Osteoblast (primary cell): Measurements from ENCODE around the gene SCAF1. TPM values are rescaled to one million over a fixed set of nuclear protein-coding genes. Genes with fewer than 3 reads are reported as not detected.

Experiments
- DNase-seq: peaks from one replicate; pipeline ENCODE4 v3.0.0; 2011; ENCODE audit warnings: low spot score, mixed read lengths; ENCODE audit not compliant: insufficient read length; ENCODE audit errors: missing footprints
- H2AFZ ChIP-seq: 2 replicates; pipeline ENCODE4 v1.6.0; 2011; ENCODE audit warnings: mild to moderate bottlenecking, low read length
- H3K27ac ChIP-seq: 2 replicates; pipeline ENCODE4 v1.5.1; 2011; ENCODE audit warnings: mild to moderate bottlenecking, low read depth, low read length, moderate library complexity
- H3K27me3 ChIP-seq: 2 replicates; pipeline ENCODE4 v1.6.0; 2012; ENCODE audit warnings: mild to moderate bottlenecking, control low read depth, inconsistent platforms, low read length, moderate library complexity; ENCODE audit not compliant: insufficient read depth
- H3K36me3 ChIP-seq: 2 replicates; pipeline ENCODE4 v1.5.1; 2011; ENCODE audit warnings: mild to moderate bottlenecking, low read length, control low read depth, moderate library complexity; ENCODE audit not compliant: insufficient read depth
- H3K4me1 ChIP-seq: 2 replicates; pipeline ENCODE4 v1.5.1; 2011; ENCODE audit warnings: mild to moderate bottlenecking, low read length, control low read depth, moderate library complexity; ENCODE audit not compliant: insufficient read depth
- H3K4me2 ChIP-seq: 2 replicates; pipeline ENCODE4 v1.6.0; 2011; ENCODE audit warnings: mild to moderate bottlenecking, low read length; ENCODE audit not compliant: insufficient read depth
- H3K4me3 ChIP-seq: fragments of 200-600 bp; sonication (generic); 3 replicates; pipeline ENCODE4 v1.5.1; 2012; ENCODE audit warnings: mild to moderate bottlenecking, low read length, inconsistent platforms; ENCODE audit not compliant: insufficient read depth
- H3K79me2 ChIP-seq: 2 replicates; pipeline ENCODE4 v1.6.0; 2012; ENCODE audit warnings: mild to moderate bottlenecking, low read length, control low read depth, inconsistent platforms; ENCODE audit not compliant: insufficient read depth
- H3K9me3 ChIP-seq: 2 replicates; pipeline ENCODE4 v1.5.1; 2011; ENCODE audit warnings: low read depth, low read length, control low read depth
- H4K20me1 ChIP-seq: 2 replicates; pipeline ENCODE4 v1.6.0; 2012; ENCODE audit warnings: mild to moderate bottlenecking, low read length, control low read depth; ENCODE audit not compliant: insufficient read depth
- total RNA-seq: library from RNA; depleted of rRNA; stranded (reverse); fragments of >200 nt; gene quantifications from 2 replicates; pipeline ENCODE4 v1.2.3, GENCODE V29; 2012
- TF ChIP-seq, protein P1 (sequence below): IDR thresholded peaks from 2 replicates; pipeline ENCODE4 v1.5.1; 2011; ENCODE audit warnings: mild to moderate bottlenecking, low read depth, low read length, moderate library complexity; ENCODE audit errors: extremely low read depth

The SCAF1 gene
- total RNA-seq, 1 donor: 14.8 TPM

DNA sequence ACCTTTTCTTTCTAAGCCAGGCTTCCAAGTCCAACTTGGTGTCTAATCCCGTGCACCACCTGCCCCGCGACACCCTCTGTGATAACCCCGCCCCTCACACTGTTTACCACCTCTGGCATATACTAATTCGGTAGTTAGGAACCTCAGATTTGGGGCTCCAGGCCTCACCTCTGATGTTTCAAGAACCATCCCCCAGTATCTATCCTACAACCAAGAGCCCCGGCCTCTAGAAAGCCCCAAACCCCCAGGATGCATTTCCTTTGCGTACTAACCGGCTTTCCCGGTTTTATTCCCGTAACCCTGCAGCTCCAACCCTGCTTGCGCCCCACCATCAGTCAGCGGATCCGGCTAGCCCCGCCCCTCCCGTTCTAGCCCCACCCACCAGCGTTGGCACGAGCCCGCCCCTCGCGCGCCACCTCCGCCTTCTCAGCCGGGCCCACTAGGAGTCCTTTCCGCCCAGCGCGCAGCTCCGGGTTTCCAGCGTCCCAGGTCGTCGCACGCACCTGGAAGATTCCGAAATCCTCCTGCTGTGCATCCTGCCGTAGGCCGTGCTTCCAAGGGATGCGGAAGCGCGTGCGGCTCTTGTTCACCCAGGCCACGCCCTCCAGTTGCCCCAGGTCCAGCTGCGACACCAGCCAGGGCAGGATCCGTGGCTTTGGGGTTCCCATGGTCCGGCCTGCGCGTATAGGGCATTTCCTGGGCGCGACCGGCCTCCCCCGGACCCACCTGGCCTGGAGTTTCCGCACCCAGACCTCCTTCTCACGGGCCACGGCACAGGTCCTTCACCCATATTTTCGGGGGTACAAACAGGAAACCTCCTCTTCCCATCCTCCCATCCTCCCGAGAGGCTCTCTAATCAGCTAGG is 22.4 kb downstream of the SCAF1 start:
- peaks cover 14% of the 10 kb centered on the region for H3K4me1 ChIP-seq
- H3K4me2 ChIP-seq: peak overlapping the region; percentile 90
- H3K9me3 ChIP-seq: no peaks in the 10 kb centered on the region
- H3K4me3 ChIP-seq: peak overlapping the region; percentile 88
- TF ChIP-seq, protein P1, sequence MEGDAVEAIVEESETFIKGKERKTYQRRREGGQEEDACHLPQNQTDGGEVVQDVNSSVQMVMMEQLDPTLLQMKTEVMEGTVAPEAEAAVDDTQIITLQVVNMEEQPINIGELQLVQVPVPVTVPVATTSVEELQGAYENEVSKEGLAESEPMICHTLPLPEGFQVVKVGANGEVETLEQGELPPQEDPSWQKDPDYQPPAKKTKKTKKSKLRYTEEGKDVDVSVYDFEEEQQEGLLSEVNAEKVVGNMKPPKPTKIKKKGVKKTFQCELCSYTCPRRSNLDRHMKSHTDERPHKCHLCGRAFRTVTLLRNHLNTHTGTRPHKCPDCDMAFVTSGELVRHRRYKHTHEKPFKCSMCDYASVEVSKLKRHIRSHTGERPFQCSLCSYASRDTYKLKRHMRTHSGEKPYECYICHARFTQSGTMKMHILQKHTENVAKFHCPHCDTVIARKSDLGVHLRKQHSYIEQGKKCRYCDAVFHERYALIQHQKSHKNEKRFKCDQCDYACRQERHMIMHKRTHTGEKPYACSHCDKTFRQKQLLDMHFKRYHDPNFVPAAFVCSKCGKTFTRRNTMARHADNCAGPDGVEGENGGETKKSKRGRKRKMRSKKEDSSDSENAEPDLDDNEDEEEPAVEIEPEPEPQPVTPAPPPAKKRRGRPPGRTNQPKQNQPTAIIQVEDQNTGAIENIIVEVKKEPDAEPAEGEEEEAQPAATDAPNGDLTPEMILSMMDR: no peak
- peaks cover 35% of the 10 kb centered on the region for H3K79me2 ChIP-seq
- no peaks in the 10 kb centered on the region for H3K27me3 ChIP-seq
- peaks cover 28% of the 10 kb centered on the region for H3K36me3 ChIP-seq
- H2AFZ ChIP-seq: peak overlapping the region; percentile 87
- peak overlapping the region; percentile 56 for H3K27ac ChIP-seq
- H4K20me1 ChIP-seq: peaks cover 4% of the 10 kb centered on the region
- peak; percentile 99 for DNase-seq

DNA sequence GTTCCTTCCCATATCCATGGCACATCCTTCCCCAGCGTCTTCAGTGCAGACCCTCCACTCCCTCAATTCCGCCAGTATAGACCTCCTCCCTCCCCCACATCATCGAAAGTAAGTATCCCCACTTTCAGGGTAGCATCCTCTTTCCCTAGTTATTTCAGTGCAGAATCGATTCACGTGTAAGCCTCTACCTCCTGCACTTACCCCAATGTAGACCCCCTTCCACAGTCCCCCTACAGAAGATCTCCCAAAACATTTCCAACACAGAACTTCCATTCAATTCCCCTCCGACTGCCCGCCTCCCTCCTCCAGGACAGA is 23.0 kb downstream of the SCAF1 start:
- no peak for DNase-seq
- H3K27ac ChIP-seq: peak overlapping the region; percentile 45
- TF ChIP-seq, protein P1: no peak
- peak overlapping the region; percentile 88 for H3K4me3 ChIP-seq
- H4K20me1 ChIP-seq: peaks cover 4% of the 10 kb centered on the region
- H3K36me3 ChIP-seq: peaks cover 27% of the 10 kb centered on the region
- peak overlapping the region; percentile 90 for H3K4me2 ChIP-seq
- H2AFZ ChIP-seq: peak overlapping the region; percentile 87
- peaks cover 35% of the 10 kb centered on the region for H3K79me2 ChIP-seq
- H3K27me3 ChIP-seq: no peaks in the 10 kb centered on the region
- H3K4me1 ChIP-seq: peaks cover 14% of the 10 kb centered on the region
- no peaks in the 10 kb centered on the region for H3K9me3 ChIP-seq

GRCh38 chr19:49665351-49666119 is 23.5 kb downstream of the SCAF1 start, which contains the start of the genes BCL2L12 and IRF3:
BCL2L12 (plus strand) TSS chr19:49665933; CDS start chr19:49666693, 760 bp downstream.
IRF3 (minus strand) TSS chr19:49665857; CDS start chr19:49664838, 1,019 bp downstream.
- Histone ChIP-seq H3K27me3 (no peaks in the 10 kb centered on the region), H3K9me3 (no peaks in the 10 kb centered on the region), H3K4me1 (peaks cover 14% of the 10 kb centered on the region), H3K4me3 (peak within 1 kb of the TSS; percentile 88), H3K4me2 (peak within 1 kb of the TSS; percentile 90), H3K36me3 (peaks cover 25% of the 10 kb centered on the region), H2AFZ (peak within 1 kb of the TSS; percentile 87), H3K27ac (peak within 1 kb of the TSS; percentile 45), H4K20me1 (peaks cover 4% of the 10 kb centered on the region), H3K79me2 (peaks cover 35% of the 10 kb centered on the region)
- peak; percentile 100 for DNase-seq
- TF ChIP-seq, protein P1: no peak

GRCh38 chr19:49666120-49666444 is 24.1 kb downstream of the SCAF1 start:
- peak overlapping the region; percentile 85 for H2AFZ ChIP-seq
- peak; percentile 95 for DNase-seq
- H3K4me2 ChIP-seq: peak overlapping the region; percentile 90
- peaks cover 35% of the 10 kb centered on the region for H3K79me2 ChIP-seq
- H3K4me3 ChIP-seq: peak overlapping the region; percentile 88
- peaks cover 23% of the 10 kb centered on the region for H3K36me3 ChIP-seq
- no peaks in the 10 kb centered on the region for H3K27me3 ChIP-seq
- peak overlapping the region; percentile 45 for H3K27ac ChIP-seq
- peaks cover 14% of the 10 kb centered on the region for H3K4me1 ChIP-seq
- TF ChIP-seq, protein P1: no peak
- peaks cover 4% of the 10 kb centered on the region for H4K20me1 ChIP-seq
- H3K9me3 ChIP-seq: no peaks in the 10 kb centered on the region
